GM19372 (cell line): ENCODE results near the gene VAV2.

Source experiments
- ATAC-seq: cut with Tn5 transposase; IDR thresholded peaks from one replicate; pipeline ENCODE4 v1.9.1; 2021; ENCODE audit warnings: mild to moderate bottlenecking, low read depth, moderate library complexity; ENCODE audit not compliant: unreplicated experiment

Gene VAV2

DNA sequence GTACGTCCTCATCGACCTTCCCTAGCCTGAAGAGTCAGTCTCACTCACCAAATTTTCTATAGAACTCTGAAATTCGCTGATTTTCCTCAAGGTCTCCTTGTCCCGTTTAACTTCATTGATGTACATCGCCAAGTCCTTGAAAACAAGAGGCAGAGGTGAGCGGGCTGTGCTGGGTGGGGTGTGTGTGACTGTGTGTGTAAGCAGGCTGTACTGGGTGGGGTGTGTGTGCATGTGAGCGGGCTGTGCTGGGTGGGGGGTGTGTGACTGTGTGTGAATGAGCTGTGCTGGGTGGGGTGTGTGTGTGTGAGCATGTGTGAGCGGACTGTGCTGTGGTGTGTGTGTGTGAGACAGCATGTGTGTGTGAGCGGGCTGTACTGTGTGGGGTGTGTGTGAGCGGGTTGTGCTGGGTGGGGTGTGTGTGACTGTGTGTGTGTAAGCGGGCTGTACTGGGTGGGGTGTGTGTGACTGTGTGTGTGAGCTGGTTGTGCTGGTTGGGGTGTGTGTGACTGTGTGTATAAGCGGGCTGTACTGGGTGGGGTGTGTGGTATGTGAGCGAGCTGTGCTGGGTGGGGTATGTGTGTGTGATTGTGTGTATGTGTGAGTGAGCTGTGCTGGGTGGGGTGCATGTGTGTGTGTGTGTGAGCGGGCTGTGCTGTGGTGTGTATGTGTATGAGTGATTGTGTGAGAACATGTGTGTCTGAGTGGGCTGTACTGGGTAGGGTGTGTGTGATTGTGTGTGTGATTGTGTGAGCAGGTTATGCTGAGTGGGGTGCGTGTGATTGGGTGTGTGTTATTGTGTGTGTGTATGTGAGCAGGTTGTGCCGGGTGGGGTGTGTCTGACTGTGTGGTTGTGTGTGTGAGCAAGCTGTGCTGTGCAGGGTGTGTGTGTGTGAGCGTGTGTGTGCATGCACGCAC lies 200.1 kb downstream of the VAV2 start:
- ATAC-seq: no peak

DNA sequence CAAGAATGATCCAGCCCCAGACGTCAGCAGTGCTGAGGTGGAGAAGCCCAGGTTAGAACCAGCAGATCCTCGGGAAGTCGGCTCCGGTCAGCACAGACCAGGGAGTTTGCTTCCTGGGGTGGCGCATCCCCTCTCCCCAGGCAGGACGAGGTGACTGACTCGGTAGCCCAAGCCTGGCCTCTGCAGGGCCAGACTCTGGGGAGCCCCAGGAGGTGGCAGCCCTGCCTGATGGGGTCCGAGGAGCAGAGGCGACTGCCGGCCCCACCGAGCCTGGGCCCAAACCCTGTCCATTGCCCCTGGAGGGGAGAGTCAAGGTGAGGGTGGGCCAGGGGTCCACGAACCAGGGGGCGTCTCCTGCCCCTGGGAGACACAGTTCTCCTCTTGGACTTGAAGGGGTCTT lies 201.1 kb downstream of the VAV2 start:
- ATAC-seq: no peak

DNA sequence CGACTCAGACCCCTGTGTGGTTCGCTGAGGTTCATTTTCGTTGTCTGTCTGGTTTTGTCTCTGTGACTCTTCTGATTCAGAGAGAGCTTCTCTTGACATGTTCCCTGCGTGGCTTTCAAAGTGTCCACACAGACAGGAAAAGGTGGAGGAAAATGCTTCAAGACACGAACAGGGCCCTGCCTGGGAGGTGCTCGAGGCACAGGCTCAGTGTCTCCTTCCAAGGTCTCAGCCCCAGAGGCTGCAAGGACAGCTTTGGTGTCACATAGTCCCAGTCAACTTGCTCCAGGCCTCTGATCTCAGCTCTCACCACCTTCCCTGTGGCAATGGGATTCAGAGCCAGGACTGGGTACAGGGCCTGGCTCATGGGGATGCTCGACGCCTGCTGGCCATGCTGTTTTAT lies 202.3 kb downstream of the VAV2 start:
- ATAC-seq: no peak

DNA sequence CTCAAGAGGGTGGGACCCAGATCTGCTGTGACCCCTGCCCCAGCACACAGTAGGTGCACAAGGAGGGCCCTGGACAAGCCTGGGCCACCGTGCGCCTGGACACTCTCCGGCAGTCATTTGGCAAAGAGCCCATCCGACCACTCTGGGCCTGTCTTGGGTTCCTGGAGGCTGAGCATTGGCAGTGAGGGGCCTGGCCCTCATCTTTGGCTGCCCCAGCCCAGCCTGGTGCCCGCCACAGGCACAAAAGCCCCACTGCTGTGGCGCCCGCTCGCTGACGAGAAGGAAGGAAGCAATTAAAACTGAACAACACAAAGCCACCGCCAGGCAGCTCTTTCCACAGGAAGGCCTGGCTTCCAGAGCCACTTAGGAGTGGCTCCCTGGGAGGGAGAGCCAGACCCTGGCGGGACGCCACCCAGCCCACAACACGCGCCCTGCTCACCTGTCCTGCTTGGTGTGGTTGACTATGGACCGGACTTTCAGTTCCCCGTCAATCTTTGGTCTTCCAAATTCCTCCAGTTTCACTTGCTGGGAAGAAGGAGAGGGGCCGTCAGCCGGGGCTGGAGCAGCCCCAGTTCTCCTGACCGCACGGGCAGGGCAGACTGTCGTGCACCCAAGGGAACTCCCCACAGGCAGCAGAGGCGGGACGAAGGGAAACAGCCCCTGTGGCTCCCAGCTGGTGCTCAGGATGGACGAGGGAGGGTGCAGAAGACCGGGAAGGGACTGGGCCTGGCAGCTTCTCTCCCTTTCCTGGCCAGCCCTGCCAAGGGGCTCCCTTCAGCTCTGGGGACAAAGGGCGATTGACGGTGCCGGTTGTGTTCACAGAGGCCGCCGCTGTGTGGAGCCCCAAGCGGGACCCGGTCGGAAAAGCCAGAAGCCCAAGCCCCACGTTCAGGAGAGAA lies 203.1 kb downstream of the VAV2 start:
- ATAC-seq: no peak

DNA sequence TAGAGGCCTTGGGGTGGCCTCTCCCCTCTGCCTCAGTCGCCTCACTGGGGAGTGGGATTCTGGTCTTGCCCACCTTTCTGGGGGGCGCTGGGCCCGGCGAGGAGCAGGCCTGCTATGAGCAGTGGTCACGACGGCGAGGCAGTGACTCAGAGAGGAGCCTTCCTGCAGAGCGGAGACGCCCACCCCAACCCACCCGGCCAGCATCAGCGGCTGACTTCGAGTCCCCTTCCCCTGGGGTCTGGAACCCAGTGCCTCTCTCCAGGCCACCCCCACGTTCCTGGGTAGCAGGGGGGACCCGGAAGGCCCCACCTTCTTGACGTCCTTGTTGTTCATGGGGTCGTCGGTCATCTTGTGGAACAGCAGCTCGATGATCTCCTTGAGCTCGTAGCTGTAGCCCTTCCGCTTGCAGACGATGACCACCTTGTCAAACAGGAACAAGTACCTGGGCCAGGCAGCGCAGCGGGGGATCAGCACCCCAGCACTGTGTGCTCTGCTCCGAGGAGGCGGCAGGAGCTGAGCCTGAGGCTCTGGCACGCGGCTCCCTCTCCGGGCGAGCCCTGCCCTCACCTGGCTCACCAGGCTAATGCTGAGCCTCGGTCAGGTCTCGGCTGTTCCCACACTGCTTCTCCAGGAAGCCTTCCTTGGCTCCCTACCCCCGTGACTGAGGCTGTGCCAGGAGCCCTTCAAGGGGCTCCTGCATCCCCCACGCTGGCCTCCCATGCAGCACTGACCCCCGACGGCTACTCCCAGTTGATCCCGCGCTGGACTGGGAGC lies 203.9 kb downstream of the VAV2 start:
- no peak for ATAC-seq

DNA sequence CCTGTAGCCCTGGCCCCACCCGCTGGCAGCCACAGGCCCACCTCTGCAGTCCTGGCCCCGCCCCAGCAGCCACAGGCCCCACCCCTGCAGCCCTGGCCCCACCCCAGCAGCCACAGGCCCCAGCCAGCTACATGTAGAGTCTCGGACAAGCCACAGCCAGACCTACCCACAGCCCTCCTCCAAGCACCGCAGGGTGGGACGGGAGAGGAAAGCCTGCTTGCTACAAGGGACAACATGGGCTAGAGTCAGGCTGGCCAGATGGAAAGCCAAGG lies 204.4 kb downstream of the VAV2 start:
- ATAC-seq: no peak

DNA sequence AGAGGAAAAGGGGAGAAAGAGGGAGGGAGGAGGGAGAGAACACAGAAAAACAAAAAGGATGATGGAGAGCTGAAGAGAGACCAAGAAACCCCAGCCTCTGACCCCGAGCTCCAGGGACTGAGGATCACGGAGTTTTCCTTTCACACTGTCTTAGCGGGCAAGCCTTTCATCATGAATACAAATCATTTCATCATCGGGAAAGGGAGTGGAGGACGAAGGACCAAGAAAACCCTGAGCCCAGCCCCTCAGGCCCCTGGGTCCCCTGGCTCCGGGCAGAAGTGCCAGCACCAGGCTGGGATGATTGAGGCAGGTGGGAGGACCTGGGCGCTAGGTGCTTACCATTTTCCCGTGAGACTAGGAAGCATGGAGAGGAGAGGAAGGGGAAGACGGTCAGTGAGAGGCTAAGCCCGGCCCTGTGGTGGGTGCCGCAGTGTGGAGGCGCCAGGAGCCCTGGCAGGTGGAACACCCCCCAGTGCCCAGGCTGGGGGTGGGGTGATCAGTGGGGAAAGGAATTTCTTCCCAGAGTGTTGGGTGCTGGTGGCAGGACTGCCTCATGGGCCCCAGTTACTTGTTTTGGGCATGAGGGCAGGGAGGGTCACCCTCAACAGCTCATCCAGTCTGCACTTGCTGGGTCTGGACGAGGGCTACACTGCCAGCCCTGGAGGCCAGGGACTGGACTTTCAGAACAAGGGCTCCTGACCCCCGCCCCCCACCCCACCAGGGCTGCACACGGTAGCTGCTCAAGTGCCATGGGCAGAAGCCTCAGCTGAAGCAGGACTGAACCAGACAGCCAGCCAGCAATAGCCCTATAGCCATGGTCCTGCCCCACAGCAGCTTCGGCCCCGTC lies 205.0 kb downstream of the VAV2 start:
- no peak for ATAC-seq

DNA sequence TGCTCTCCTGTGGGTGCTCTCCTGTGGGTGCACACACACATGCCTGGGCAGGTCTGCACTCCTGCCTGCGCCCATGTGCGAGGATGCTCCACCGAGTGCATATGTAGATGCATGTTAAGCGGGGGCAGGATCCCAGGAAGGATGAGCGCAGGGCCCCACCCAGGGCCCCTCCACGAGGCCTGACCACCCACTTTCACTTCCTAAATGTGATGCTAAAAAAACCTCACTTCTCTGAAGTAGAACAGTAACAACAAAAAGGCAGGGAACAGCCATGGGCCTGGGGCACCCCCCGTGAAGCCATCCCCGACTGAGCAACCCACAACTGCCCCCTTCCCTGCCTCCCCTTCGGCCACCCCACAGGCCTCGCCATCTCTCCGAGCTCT lies 205.8 kb downstream of the VAV2 start:
- no peak for ATAC-seq

DNA sequence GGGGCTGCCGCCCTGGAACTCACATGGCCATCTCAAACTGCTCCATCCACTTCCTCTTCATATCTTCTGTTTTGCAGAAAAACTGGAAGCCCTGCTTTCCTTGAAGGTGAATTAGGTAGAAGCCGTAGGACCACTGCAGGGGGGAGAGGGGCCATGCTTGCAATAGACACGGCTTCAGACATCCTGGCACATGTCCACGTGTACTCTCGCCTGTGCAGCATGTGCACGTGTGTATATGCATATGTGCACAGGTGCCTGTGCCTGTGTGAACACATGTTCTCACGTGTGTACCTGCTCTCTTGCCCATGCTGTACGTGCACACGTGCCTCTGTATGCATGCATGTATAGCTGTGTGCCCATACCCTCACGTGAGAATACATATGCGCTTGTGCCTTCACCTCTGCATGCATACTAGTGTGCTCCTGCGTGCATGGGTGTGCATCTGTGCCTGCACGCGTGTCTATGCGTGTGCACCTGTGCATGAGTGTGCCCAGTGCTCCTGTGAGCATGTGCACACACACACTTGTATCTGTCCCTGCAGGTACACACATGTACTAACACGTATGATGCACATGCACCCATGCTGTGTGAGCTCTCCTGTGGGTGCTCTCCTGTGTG lies 206.3 kb downstream of the VAV2 start:
- ATAC-seq: no peak

DNA sequence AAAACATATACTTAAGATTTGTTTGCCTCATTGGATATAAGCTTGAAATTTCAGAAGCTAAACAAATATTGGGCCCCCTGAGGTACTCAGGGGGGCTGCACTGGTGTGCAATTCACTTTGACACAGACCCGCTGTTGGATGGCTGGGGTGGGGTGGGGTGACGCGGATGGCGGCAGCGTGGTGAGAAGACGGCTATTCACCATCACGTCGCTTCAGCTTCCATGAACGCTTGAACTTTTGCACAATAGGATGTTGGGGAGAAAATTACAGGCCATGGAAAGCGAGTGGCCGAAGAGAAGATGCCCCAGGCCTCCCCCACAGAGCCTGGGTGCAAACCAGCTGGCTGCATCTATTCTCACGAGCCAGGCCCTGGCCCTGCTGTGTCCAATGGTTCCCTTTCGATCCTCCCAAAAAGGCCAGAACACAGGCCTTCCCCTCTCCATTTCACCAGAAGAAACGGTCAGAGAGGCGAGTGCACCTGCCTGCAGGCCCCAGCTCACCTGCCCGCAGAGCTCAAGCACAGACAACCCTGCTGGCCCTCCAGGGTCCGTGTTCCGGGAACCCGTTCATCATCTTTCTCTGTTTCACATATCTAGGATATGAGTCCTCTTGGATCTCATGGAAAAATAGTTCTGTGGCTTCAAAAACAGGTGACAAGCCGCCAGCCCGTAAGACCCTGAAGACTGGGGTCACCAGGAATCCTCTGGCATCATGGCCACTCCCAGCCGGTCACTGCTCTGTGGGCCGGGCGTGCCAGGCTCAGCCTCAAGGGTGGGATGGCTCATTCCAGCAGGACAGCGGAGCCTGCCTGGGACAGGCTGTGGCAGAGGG lies 207.2 kb downstream of the VAV2 start:
- ATAC-seq: no peak

DNA sequence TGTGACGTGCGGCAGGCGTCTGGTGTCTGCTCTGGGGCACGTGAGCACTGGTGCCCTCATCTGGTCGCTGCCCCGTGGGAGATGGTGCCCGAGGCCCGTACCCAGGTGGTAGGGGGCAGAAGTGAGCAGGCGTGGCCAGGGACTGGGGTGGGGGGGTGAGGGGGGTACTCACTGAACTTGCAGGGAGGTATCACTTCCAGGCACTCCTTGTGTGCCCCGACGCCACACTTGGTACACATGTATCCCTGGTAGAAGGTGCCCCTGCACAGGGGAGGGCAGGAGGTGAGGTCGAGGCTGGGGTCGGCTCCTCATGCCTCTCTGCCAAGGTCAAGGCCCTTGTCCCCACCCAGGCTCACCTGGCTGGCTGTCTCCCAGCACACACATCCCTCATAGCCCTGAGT lies 208.8 kb downstream of the VAV2 start:
- ATAC-seq: no peak

DNA sequence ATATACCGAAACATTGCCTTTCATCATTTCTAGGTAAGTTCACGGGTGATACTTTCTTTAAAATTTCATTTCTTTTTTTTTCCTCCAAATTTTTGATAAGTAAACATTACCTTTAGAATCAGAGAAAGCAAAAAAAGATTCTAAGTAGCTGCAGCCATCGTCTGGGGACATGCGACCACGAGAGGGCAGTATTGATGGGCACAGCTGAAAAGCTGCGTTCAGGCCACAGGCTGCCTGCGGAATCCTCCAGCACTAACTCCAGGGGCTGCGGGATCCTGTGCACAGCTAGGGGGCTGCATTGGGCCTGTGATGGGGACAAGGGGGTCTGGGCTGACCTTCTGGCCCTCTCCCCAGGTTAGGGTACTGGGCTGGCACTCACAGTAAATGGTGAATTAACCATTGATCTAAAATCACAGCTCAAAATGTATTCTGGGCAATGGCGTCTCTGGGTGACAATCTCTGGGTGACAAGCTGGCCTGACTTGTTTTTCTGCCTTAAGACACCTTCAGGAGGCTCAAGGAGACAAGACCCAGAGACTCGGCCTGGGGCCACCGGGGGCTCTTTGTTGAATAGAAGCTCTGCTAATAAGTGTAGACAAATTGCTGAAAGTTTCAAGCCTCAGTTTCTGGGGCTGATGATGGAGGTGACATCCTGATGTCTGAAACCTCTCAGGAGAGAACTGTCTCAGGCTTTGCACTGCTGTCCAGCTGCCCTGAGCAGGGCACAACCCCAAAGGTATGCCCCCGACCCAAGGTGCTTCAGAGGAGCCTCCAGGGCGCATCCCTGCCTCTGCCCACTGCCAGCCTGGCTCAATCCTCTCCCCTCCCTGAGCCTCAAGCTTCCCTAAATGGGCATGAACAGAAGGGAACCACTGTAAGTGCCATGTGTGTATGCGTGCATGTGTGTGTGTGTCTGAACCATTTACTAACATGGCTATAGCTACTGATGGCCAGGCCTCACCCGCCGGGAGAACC lies 209.7 kb downstream of the VAV2 start:
- ATAC-seq: no peak

DNA sequence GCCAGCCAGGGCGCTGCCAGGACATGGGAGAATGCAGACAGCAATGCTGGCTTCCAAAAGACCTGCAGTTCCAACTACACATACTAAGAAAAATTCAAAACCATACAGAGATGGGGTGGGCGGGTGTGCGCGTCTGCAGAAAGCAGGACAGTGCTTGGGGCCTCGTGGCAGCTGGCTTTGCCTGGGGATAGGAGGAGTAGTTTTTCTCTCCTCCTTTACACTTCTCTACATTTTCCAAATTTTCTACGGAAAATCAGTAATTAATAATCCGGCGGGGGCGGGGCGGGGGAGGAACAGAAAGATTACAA lies 210.3 kb downstream of the VAV2 start:
- no peak for ATAC-seq

DNA sequence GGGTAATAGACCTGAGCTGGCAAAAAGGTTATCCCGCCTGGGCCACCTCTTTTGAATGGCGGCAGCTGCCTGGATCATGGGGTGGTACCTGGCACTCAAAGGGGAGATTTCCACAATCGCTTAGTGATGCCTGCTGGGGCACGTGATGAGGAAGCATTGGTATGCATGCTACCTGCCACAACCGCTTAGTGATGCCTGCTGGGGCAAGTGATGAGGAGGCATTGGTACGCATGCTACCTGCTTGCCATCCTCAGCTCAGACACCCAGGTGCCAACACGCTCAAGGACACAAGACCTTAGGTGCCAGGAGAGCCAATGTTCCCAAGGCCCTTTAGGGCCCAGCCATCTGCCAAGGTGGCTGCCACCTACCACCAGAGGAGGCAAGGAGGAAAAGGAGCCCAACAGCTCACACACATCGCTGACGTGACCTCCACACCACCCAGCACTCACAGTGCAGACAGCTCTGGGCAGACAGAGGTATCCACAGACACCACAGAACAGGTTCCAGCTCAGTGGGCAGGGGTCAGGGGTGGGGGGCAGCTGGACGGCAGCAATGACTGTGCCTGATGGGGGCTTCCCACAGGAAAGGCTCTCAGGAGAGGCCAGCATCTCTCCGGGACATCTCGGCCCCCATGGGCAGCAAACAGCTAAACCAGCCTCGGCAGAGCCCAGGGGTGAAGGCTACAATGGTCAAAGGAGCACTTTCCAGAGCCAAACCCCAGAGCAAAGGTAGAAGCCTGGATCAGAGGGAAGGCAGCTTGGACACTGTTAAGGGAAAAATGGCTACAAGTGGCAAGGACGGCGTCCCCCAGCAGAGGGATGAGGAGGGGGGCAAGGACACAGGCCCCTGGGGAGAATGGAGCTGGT lies 210.9 kb downstream of the VAV2 start:
- ATAC-seq: no peak

DNA sequence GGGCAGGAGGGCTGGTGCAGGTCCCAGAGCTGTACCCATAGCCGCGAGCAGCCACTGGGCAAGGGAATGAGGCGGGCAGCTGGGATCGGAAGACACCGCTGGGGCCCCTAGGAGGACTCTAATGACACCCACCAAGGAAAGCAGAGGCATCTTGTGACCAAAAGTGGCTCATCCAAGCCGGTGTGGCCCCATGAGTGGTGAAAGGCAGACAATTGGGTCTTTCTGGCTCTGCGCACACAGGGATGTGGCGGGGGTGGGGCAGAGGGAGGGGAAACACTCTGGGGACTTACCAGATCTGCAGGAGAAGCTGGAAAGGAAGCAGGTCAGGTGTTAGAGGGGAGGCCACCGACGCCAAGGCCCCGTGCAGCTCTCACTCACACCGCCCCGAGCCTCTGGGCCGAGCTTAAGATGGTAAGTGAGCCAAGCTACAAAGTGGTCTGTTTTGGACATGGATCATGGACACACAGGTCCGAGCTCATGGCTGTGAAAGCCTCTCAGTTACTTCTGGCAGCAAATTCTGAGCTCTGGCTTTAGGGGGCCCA lies 211.6 kb downstream of the VAV2 start:
- ATAC-seq: no peak

DNA sequence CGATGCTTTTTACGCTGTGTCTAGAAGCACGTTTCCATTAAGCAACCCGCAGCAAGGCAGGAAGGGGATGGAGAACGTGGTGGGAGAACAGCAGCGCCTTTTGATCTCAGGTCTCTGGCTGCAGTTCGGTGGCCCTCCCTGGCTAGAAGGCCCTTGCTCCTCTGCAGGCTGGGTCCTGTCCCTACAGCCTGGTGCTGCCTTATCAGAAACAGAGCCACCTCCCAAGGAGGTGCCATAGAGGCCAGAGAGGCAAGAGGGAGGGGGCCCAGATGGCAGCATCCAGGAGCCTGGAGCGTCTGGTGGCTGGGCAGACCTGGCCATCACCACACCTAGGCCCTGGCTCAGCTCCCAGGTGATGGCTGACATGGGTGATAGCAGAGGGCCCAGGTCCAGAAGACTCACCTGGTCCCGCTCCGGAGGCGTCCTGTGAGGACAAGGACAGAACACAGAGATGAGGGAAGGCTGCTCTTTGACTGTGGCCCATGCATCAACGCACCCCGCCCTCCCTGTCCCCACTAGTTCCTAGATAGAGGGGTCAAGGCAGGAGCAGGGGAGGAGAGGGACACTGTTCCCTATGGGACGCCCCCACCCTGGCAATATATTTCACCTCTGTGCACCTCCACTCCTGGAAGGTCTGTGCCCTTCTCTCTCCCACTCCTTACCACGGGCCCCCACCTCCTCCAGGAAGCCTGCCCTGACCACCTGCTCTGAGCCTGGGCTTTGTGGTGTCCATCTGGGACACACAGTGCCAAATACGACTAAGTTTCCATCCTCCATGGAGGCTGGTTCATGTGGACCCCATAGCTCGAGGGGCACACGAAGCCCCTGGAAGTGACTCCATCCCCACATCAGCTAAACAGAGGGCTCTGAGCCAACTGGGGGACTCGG lies 212.4 kb downstream of the VAV2 start:
- no peak for ATAC-seq
